ENCODE measurements around the gene FOXC1.

DNA sequence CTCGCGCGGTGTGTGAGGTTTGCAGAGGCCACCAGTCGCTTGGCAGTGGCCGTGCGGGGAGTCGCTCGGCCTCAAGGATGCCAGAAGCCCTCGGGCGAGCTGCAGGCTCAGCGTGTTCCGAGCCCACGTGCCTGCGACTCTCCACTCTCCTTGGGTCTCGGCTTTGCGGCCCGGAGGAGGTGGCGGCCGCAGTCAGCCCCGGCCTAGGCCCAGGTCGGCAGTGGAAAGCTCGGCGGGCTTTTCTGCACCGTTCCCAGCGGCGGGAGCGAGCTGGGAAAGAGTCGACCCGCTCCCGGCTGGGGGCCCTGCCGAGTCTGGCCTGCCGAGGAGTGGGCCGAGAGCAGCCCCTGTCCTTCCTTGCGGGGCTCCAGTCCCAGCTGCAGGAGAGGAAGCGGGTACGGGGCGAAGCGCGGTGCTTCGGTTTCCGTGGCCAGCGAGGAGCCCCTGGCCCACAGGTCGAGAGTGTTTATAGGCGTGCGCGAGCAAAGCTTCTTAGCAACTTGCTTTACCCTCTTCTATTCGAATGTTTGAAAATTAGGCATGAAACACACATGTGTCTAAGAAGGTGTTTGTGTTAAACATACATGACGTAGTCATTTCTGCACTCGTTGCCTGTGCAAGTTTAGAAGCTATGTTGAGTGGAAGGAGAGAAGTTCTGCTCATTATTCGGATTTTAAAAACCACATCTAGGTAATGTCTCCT, 5.6 kb downstream of the FOXC1 start:
- no peak for TF ChIP-seq POLR2A (IDR thresholded peaks at IDR 0.05)
- no peak for TF ChIP-seq CTCF (IDR thresholded peaks at IDR 0.05)
- no peak for TF ChIP-seq POLR2AphosphoS5 (IDR thresholded peaks at IDR 0.05; ENCODE audit: insufficient read depth in 1 of 2, low read depth in 1 of 2)

Measured in vagina (tissue), 2 donors.